ENCODE data around the gene FAM43A.

DNA sequence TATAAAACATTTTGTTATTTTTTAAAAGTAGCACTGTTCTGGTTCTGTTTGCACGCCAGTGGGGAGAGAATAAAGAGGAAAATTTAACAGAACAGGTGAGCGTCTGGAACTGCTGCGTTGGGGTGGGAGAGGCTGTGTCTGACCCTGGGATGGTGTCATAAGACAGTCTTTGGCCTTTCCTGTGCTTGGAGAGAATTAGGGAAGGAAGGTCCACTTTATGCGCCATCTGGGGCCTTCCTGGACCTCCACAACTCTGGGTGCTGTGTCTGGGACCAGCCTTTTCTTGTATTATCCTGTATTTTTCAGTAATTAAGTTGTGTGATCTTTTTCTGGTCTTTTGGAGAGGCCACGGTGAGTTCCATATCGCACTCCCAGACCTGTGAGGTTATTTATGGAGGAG lies 3.3 kb downstream of the FAM43A start:
- no peak for TF ChIP-seq EP300 (IDR thresholded peaks at IDR 0.05)
- TF ChIP-seq POLR2A (IDR thresholded peaks at IDR 0.05): no peak

All from suprapubic skin (tissue), 2 donors.